Globus pallidus (tissue), 1 donor: ENCODE data around the gene PHIP.
A peak's percentile ranks its signal among the peaks of the same experiment; 100 is the strongest.
"Not testable (repeated sequence)": the region's sequence is repeated elsewhere in the genome, so short reads cannot be mapped to it uniquely, and the experiment has no call there.

ENCODE experiments used
- DNase-seq: peaks from one replicate; pipeline ENCODE4 v3.0.0-alpha.2; 2015; ENCODE audit warnings: low spot score

The PHIP gene

GRCh38 chr6:78921168-78921567 lies 156.9 kb downstream of the PHIP start:
- DNase-seq, result not testable (repeated sequence)

GRCh38 chr6:78917788-78918187 lies 160.3 kb downstream of the PHIP start:
- DNase-seq, result no peak

GRCh38 chr6:78916411-78916810 lies 161.6 kb downstream of the PHIP start:
- no peak for DNase-seq

GRCh38 chr6:78911218-78911940 lies 166.7 kb downstream of the PHIP start:
- DNase-seq, result no peak

- no peak for DNase-seq
Observed at GRCh38 chr6:78910591-78911171, 167.4 kb downstream of the PHIP start.

GRCh38 chr6:78910010-78910409 lies 168.0 kb downstream of the PHIP start:
- no peak for DNase-seq

- DNase-seq, result peak; percentile 11
Observed at GRCh38 chr6:78909391-78909790, 168.7 kb downstream of the PHIP start.

- no peak for DNase-seq
Observed at GRCh38 chr6:78908621-78909020, 169.4 kb downstream of the PHIP start.

- no peak for DNase-seq
Observed at GRCh38 chr6:78896227-78896626, 181.8 kb downstream of the PHIP start.

- not testable (repeated sequence) for DNase-seq
Observed at GRCh38 chr6:78889901-78890300, 188.2 kb downstream of the PHIP start.
